Activated naive CD8-positive, alpha-beta T cell treated with anti-CD3 and anti-CD28 coated beads for 36 hours (primary cell): ENCODE results near the gene CSNK2B. TPM values are rescaled to one million over a fixed set of nuclear protein-coding genes. Genes with fewer than 3 reads are reported as not detected.
A peak's percentile ranks its signal among the peaks of the same experiment; 100 is the strongest.

ENCODE experiments used
- DNase-seq: peaks from one replicate; pipeline ENCODE4 v3.0.0; 2021
- H3K27ac Mint-ChIP-seq: one replicate; pipeline ENCODE4 v1.8.0; 2022; ENCODE audit warnings: mild to moderate bottlenecking, moderate library complexity, mixed read lengths
- H3K27me3 Mint-ChIP-seq: one replicate; pipeline ENCODE4 v1.8.0; 2022; ENCODE audit warnings: mild to moderate bottlenecking, mixed read lengths
- H3K36me3 Mint-ChIP-seq: one replicate; pipeline ENCODE4 v1.8.0; 2021; ENCODE audit warnings: mild to moderate bottlenecking, mixed read lengths
- H3K4me1 Mint-ChIP-seq: one replicate; pipeline ENCODE4 v1.8.0; 2021; ENCODE audit warnings: mixed read lengths
- H3K4me3 Mint-ChIP-seq: one replicate; pipeline ENCODE4 v1.8.0; 2022; ENCODE audit warnings: mild to moderate bottlenecking, moderate library complexity, mixed read lengths
- H3K9me3 Mint-ChIP-seq: one replicate; pipeline ENCODE4 v1.8.0; 2022; ENCODE audit warnings: mixed read lengths
- total RNA-seq, 2 experiments: library from RNA; stranded (reverse); gene quantifications; one replicate each; pipeline ENCODE4 v1.2.3, GENCODE V29; 2021

Gene CSNK2B
- total RNA-seq, 2 experiments from 2014 or later, result 297 to 307 TPM

DNA sequence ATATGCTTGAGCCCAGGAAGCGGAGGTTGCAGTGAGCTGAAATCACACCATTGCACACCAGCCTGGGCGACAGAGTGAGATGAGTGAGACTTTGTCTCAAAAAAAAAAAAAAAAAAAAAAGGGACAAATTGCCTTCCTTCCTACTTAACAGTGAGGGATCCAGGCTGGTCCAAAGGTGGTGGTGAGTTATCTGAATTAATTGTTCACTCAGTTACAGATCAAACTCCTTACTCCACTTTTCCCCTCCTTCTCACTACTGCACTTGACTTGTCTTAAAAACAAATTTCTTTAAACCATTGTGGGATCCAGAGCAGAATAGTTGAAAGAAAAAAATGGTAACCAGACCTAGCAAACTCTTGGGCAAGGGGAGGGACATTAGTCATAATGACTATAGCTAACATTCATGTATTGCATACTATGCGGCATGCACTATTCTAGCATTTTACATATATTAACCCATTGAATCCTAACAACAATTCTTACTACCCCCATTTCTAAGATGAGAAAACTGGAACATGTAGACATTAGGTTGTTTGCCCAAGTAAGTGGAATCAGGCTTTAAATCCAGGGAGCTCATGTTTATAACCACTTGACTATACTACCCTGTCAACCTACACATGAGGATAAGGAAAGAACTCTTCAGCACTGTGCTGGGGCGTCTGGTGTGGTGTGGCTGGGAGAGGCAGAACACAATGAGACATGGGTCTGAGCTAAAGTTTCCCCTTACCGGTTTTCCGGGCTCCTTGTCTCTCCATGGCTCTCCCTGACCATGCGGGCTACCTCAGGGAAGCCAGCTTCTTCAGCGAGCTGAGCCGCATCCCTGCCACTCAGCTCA is 2.5 kb upstream of the CSNK2B start:
- peak overlapping the region; percentile 96 for H3K4me3 Mint-ChIP-seq
- DNase-seq, result no peak

DNA sequence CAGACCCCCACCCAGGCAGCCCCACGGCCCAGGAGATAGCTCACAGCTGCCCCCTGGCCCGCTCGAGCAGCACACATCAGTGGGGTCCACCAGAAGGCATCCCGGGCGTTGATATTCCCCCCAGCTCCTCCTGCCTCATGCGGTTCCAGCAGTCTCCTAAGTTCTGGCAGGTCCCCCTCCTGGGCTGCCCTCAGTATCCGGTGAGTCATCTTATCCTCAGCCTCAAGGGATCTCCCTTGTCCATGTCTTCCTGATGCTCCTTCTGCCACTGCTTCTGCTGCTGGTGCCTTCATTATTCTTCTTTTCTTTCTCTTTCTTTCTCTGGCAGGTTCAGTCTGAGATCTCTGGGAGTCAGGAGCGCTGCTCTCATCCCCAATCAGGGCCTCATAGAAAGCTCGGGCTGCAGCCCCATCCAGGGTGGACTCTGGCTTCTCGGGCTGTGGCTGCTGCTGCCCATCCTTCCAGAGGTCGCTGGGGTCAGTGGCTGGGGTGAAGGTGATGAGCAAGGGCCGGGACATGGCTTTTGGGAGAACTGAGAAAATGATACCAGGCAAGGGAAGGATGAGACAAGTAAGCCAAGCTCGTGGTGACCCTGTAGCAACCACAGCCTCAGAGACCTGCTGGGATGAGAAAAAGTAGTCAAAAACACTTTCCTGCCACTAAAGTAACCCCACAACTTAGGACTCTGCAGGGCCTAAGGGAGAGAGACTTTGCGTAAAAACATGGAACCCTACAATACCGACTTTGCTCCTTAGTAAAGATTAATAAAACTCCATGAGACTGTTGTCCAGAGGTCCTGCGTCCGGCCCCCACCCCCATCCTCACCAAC is 1.7 kb upstream of the CSNK2B start:
- Mint-ChIP-seq H3K27ac (peak overlapping the region; percentile 97), H3K27me3 (no peaks in the 10 kb centered on the region), H3K36me3 (peaks cover 76% of the 10 kb centered on the region), H3K9me3 (no peaks in the 10 kb centered on the region), H3K4me1 (peaks cover 59% of the 10 kb centered on the region), H3K4me3 (peak overlapping the region; percentile 96)
- no peak for DNase-seq

More for the DNA sequence above, 2.5 kb upstream of the CSNK2B start:
- H3K27ac Mint-ChIP-seq, result peak overlapping the region; percentile 97
- H3K4me1 Mint-ChIP-seq, result peaks cover 66% of the 10 kb centered on the region
- peaks cover 72% of the 10 kb centered on the region for H3K36me3 Mint-ChIP-seq
- H3K27me3 Mint-ChIP-seq, result no peaks in the 10 kb centered on the region
- no peaks in the 10 kb centered on the region for H3K9me3 Mint-ChIP-seq

DNA sequence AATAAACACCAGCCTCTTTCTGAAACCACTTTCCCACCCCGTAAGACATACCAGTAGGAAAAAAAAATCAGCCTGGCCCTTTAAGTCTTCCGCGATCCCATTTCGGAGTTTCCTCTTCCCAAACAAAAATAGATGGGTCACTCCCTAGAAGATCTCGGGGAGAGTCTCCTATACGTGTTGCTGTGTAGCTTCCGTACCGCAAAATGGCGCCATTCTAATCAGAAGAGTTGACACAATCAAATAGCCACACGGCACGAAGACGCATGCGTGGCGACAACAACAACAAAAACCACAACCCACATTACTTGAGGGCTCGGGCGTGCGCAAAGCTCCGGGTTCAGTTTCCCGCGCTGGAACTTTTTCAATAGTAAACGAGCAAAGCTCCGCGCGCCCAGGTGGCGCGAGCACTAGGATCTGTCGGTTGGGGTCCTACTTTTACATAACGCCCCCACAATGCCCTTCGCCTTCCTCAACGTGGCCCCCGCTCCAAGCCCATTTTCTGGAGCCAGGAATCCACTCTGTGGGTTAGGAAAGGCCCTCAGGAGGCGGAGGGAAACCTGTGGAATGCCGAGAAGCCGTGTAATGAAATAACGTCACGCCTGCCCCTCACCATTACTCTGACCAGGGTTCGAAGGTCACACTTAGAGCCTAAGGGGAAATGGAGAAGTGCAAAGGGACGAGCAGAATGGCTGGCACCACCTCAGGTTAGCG is 935 bp upstream of the CSNK2B start, which contains the start of gene GPANK1:
Gene GPANK1 (minus strand): TSS at position 208 of the 711 bp plus-strand sequence. CDS start 519 bp downstream, outside the sequence.
- peak within 1 kb of the TSS; percentile 97 for H3K27ac Mint-ChIP-seq
- DNase-seq, result peak; percentile 86
- peaks cover 69% of the 10 kb centered on the region for H3K36me3 Mint-ChIP-seq
- H3K4me3 Mint-ChIP-seq, result peak within 1 kb of the TSS; percentile 96
- H3K9me3 Mint-ChIP-seq, result no peaks in the 10 kb centered on the region
- no peaks in the 10 kb centered on the region for H3K27me3 Mint-ChIP-seq
- peaks cover 51% of the 10 kb centered on the region for H3K4me1 Mint-ChIP-seq

DNA sequence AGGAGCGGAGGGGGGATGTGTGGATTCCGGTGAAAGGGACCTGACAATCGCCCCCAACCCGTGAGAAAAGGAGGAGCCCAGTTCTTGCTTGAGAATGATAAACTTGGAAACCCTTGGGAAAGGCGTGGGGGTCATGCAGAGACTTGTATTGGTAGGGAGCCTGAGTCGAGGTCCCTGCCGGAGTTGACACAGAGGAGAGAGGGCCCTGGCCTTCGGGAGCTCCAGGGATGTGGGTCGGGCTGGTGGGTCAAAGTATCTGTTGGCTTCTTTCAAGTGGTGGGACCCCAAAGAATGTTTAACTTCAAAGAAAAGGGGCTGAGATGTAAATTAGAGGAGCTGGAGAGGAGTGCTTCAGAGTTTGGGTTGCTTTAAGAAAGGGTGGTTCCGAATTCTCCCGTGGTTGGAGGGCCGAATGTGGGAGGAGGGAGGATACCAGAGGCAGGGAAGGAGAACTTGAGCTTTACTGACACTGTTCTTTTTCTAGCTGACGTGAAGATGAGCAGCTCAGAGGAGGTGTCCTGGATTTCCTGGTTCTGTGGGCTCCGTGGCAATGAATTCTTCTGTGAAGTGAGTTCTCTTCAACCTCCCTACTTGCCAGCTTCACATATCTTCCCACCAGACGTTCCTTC is 571 bp downstream of the CSNK2B start:
- Mint-ChIP-seq H3K4me3 (peak overlapping the region; percentile 96), H3K9me3 (no peaks in the 10 kb centered on the region), H3K4me1 (peaks cover 41% of the 10 kb centered on the region), H3K27me3 (no peaks in the 10 kb centered on the region), H3K36me3 (peaks cover 65% of the 10 kb centered on the region), H3K27ac (peak overlapping the region; percentile 97)
- DNase-seq, result no peak

DNA sequence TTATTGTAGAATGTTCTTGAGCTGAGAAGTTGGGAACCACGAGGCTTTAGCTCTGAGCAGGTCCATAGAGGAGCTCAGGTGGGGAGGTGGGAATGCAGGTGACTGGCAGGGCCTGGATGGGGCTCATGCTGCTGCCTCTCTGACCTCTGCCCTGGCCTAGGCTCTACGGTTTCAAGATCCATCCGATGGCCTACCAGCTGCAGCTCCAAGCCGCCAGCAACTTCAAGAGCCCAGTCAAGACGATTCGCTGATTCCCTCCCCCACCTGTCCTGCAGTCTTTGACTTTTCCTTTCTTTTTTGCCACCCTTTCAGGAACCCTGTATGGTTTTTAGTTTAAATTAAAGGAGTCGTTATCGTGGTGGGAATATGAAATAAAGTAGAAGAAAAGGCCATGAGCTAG is 3.8 kb downstream of the CSNK2B start, which contains the start of gene LY6G5B:
Gene LY6G5B (plus strand): TSS at position 301 of the 400 bp plus-strand sequence. CDS start 975 bp downstream, outside the sequence.
- no peak for DNase-seq
- Mint-ChIP-seq H3K4me1 (peaks cover 22% of the 10 kb centered on the region), H3K4me3 (no peak within 1 kb of the TSS), H3K27ac (peak within 1 kb of the TSS; percentile 29), H3K27me3 (no peaks in the 10 kb centered on the region), H3K9me3 (no peaks in the 10 kb centered on the region), H3K36me3 (peaks cover 45% of the 10 kb centered on the region)

DNA sequence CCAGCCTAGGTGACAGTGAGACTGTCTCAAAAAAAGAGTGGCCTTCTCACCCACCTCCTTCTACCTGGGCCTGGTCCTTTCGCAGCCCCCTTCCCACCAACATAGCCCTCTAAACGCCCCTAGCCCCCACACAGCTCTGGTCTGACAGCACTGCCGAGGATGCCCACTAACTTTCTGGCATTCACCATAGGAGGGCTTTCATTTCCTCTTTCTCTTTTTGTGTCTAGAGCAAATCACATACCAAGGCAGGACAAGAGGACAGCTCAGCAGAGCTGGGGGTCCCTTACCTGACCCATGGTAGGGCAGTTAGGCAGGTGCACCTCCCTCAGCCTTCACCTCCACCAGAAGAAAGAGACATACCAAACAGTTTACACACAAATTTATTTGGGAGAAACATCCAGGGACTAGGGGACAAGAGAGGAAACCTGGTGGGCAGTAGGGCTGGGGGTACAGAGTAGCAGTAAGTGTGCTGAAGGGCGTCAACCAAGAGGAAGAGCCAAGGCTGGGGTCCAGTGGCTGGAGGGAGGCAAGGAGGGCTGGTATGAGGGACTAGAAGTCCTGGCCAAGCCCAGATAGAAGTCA is 10.5 kb downstream of the CSNK2B start:
- H3K36me3 Mint-ChIP-seq, result peaks cover 5% of the 10 kb centered on the region

GRCh38 chr6:31676904-31677303 is 11.0 kb downstream of the CSNK2B start:
- H3K4me3 Mint-ChIP-seq, result no peak overlapping the region
- no peak overlapping the region for H3K27ac Mint-ChIP-seq
- no peaks in the 10 kb centered on the region for H3K9me3 Mint-ChIP-seq
- no peaks in the 10 kb centered on the region for H3K27me3 Mint-ChIP-seq
- peaks cover 14% of the 10 kb centered on the region for H3K4me1 Mint-ChIP-seq
- peaks cover 7% of the 10 kb centered on the region for H3K36me3 Mint-ChIP-seq
- DNase-seq, result no peak

More for the DNA sequence above, 10.5 kb downstream of the CSNK2B start:
- DNase-seq, result no peak
- H3K27me3 Mint-ChIP-seq, result no peaks in the 10 kb centered on the region
- H3K27ac Mint-ChIP-seq, result no peak overlapping the region
- no peak overlapping the region for H3K4me3 Mint-ChIP-seq
- no peaks in the 10 kb centered on the region for H3K9me3 Mint-ChIP-seq
- peaks cover 9% of the 10 kb centered on the region for H3K4me1 Mint-ChIP-seq

DNA sequence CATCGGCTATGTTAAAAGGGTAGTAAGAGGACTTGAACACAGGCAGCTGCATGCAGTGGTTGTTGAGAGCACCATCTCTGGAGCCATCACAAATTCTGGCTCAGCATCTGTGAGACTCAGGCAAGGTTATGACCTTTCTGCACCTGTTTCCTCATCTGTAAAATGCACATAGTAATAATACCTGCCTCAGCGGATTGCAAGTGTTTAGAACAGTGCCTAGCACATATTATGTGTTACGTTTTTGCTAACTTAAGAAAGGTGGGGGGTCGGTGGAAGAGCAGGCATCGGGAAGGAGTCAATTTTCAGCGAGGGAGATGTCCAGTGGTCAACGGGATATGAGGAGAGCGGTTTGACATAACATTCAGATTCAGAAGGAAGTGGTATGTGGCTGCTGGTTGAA is 12.1 kb downstream of the CSNK2B start:
- no peaks in the 10 kb centered on the region for H3K27me3 Mint-ChIP-seq
- DNase-seq, result no peak
- H3K27ac Mint-ChIP-seq, result no peak overlapping the region
- H3K9me3 Mint-ChIP-seq, result no peaks in the 10 kb centered on the region
- H3K4me3 Mint-ChIP-seq, result no peak overlapping the region
- H3K36me3 Mint-ChIP-seq, result peaks cover 2% of the 10 kb centered on the region
- peaks cover 14% of the 10 kb centered on the region for H3K4me1 Mint-ChIP-seq

DNA sequence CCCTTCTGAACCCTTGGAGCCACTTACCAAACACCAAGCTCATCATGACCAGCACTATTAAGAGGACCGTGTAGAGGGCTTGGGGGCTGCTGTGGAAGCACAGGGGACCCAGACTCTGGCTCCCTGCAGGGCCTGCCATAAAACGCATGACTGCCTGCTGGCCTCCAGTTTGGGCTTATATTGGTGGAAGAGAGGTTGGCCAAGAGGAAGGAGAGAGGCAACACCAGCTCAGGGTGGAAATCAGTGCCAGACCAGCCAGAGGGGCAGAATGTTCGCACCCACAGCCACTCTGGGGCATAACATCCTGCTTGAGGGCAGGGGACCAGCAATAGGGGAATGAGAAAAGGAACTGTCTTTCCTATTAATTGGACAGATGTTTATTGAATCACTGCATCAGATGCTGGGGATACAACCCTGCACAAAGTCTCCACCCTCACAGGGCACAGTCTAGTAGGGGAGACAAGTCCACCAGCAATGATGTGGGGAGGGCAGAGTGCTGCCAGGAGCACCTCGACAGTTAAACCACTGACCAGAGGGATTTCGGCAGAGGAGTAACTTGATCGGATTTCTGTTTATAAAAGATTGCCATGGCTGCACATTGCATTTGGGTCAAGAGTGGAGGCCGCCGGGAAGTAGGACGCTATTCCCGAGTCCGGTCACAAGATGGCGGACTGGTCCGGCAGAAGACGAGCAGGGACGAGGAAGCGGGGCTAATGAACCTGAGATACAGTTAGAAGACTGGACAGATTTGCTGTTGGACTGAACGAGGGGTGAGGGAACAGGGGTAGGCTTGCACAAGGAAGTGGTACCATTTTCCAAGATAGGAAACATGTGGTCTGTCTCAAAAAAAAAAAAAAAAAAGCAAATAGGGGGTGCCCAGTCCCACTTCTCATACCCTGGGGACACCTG is 14.6 kb downstream of the CSNK2B start, which contains the start of gene LY6G5C:
Gene LY6G5C (minus strand): TSS at position 842 of the 909 bp plus-strand sequence. CDS start 694 bp downstream, at position 148.
- peaks cover 14% of the 10 kb centered on the region for H3K4me1 Mint-ChIP-seq
- H3K27me3 Mint-ChIP-seq, result no peaks in the 10 kb centered on the region
- peak within 1 kb of the TSS; percentile 65 for H3K4me3 Mint-ChIP-seq
- H3K9me3 Mint-ChIP-seq, result no peaks in the 10 kb centered on the region
- DNase-seq, result peak; percentile 61
- peaks cover 2% of the 10 kb centered on the region for H3K36me3 Mint-ChIP-seq
- peak within 1 kb of the TSS; percentile 8 for H3K27ac Mint-ChIP-seq

DNA sequence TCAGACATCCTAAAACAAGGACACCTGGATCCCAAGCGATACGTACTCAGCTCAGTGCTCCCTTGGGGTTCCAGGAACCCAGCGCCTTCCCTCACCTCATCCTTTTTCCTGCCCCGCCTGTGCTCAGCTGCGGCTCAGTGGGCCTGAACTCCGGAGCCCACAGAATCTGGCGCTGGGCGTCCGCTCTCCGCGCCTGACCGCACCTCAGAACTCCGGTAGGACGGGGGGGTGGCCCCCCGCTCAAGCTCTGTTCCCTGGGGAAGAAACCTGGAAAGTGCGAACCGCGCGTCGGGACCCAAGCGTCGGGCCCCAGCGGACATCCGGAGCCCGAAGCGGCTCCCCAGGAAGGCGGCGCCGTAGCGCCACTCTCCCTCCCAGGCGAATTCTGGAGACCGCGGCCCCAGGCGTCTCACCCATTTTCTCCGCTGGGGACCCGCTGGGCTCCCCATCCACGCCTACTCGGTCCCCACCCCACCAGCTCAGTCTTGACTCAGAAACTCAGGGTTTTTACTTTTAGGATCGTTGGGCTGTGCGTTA is 15.3 kb downstream of the CSNK2B start:
- no peaks in the 10 kb centered on the region for H3K9me3 Mint-ChIP-seq

GRCh38 chr6:31683591-31683990 is 17.7 kb downstream of the CSNK2B start:
- no peak for DNase-seq
- H3K4me3 Mint-ChIP-seq, result no peak overlapping the region
- H3K27ac Mint-ChIP-seq, result no peak overlapping the region
- no peaks in the 10 kb centered on the region for H3K9me3 Mint-ChIP-seq
- peaks cover 14% of the 10 kb centered on the region for H3K4me1 Mint-ChIP-seq
- H3K27me3 Mint-ChIP-seq, result no peaks in the 10 kb centered on the region
- peaks cover 6% of the 10 kb centered on the region for H3K36me3 Mint-ChIP-seq

More for the DNA sequence above, 15.3 kb downstream of the CSNK2B start:
- peak; percentile 64 for DNase-seq
- no peaks in the 10 kb centered on the region for H3K27me3 Mint-ChIP-seq
- peaks cover 6% of the 10 kb centered on the region for H3K36me3 Mint-ChIP-seq
- peaks cover 14% of the 10 kb centered on the region for H3K4me1 Mint-ChIP-seq
- peak overlapping the region; percentile 8 for H3K27ac Mint-ChIP-seq
- peak overlapping the region; percentile 65 for H3K4me3 Mint-ChIP-seq

GRCh38 chr6:31686483-31686882 is 20.6 kb downstream of the CSNK2B start:
- no peaks in the 10 kb centered on the region for H3K27me3 Mint-ChIP-seq
- no peaks in the 10 kb centered on the region for H3K9me3 Mint-ChIP-seq
- H3K27ac Mint-ChIP-seq, result no peak overlapping the region
- peaks cover 6% of the 10 kb centered on the region for H3K4me1 Mint-ChIP-seq
- no peak for DNase-seq
- H3K36me3 Mint-ChIP-seq, result peaks cover 5% of the 10 kb centered on the region
- H3K4me3 Mint-ChIP-seq, result no peak overlapping the region

GRCh38 chr6:31687321-31687720 is 21.4 kb downstream of the CSNK2B start:
- Mint-ChIP-seq H3K27me3 (no peaks in the 10 kb centered on the region), H3K27ac (no peak overlapping the region), H3K36me3 (peaks cover 4% of the 10 kb centered on the region)

More at GRCh38 chr6:31687321-31687720, 21.4 kb downstream of the CSNK2B start:
- Mint-ChIP-seq H3K4me1 (peaks cover 2% of the 10 kb centered on the region), H3K4me3 (no peak overlapping the region), H3K9me3 (no peaks in the 10 kb centered on the region)
- DNase-seq, result no peak
